Neural progenitor cell (in vitro differentiated cells): Measurements from ENCODE around the gene SPOCD1. TPM values are rescaled to one million over a fixed set of nuclear protein-coding genes. Genes with fewer than 3 reads are reported as not detected.

ENCODE experiments used
- DNase-seq: peaks from one replicate; pipeline ENCODE4 v3.0.0-alpha.2; 2016; ENCODE audit warnings: low spot score
- H2AFZ ChIP-seq: fragments of 200-600 bp; sonication (generic); replicated peaks from 2 replicates; pipeline ENCODE4 v1.6.1; 2016; ENCODE audit warnings: antibody characterized with exemption
- H3F3A ChIP-seq: fragments of 200-600 bp; sonication (generic); 2 replicates; pipeline ENCODE4 v1.6.1; 2016; ENCODE audit warnings: antibody characterized with exemption, low read depth
- H3K27ac ChIP-seq: fragments of 200-600 bp; sonication (generic); 2 replicates; pipeline ENCODE4 v1.5.1; 2016; ENCODE audit warnings: mild to moderate bottlenecking
- H3K27me3 ChIP-seq: fragments of 200-600 bp; sonication (generic); 2 replicates; pipeline ENCODE4 v1.6.1; 2016; ENCODE audit warnings: mild to moderate bottlenecking, moderate library complexity
- H3K36me3 ChIP-seq: fragments of 200-600 bp; sonication (generic); 2 replicates; pipeline ENCODE4 v1.5.1; 2016
- H3K4me1 ChIP-seq: fragments of 200-600 bp; sonication (generic); 2 replicates; pipeline ENCODE4 v1.6.1; 2016; ENCODE audit warnings: mixed run types
- H3K4me2 ChIP-seq: fragments of 200-600 bp; sonication (generic); 2 replicates; pipeline ENCODE4 v1.6.1; 2016
- H3K4me3 ChIP-seq: fragments of 200-600 bp; sonication (generic); 2 replicates; pipeline ENCODE4 v1.5.1; 2016
- H3K79me2 ChIP-seq: fragments of 200-600 bp; sonication (generic); 2 replicates; pipeline ENCODE4 v1.6.1; 2016; ENCODE audit warnings: low read depth
- H3K9ac ChIP-seq: fragments of 200-600 bp; sonication (generic); 2 replicates; pipeline ENCODE4 v1.6.1; 2016
- H3K9me3 ChIP-seq: fragments of 200-600 bp; sonication (generic); 2 replicates; pipeline ENCODE4 v1.5.1; 2016; ENCODE audit warnings: low read depth
- H4K20me1 ChIP-seq: fragments of 200-600 bp; sonication (generic); 2 replicates; pipeline ENCODE4 v1.6.1; 2016; ENCODE audit warnings: low read depth
- H3K27ac Mint-ChIP-seq: 3 replicates; pipeline ENCODE4 v1.8.0; 2021; ENCODE audit warnings: mixed read lengths
- H3K27me3 Mint-ChIP-seq: 2 replicates; pipeline ENCODE4 v1.8.0; 2022; ENCODE audit warnings: low read depth, mild to moderate bottlenecking, inconsistent platforms, moderate library complexity, mixed read lengths; ENCODE audit not compliant: insufficient read depth
- H3K36me3 Mint-ChIP-seq: 3 replicates; pipeline ENCODE4 v1.8.0; 2021; ENCODE audit warnings: mixed read lengths
- H3K4me1 Mint-ChIP-seq: 3 replicates; pipeline ENCODE4 v1.8.0; 2021; ENCODE audit warnings: mixed read lengths
- H3K4me3 Mint-ChIP-seq: 3 replicates; pipeline ENCODE4 v1.8.0; 2021; ENCODE audit warnings: mild to moderate bottlenecking, moderate library complexity, mixed read lengths
- H3K9me3 Mint-ChIP-seq: 3 replicates; pipeline ENCODE4 v1.8.0; 2020; ENCODE audit warnings: mixed read lengths
- CTCF ChIP-seq: fragments of 200-600 bp; sonication (generic); IDR thresholded peaks from 2 replicates; pipeline ENCODE4 v1.5.1; 2017; ENCODE audit warnings: antibody characterized with exemption, mild to moderate bottlenecking
- EZH2 ChIP-seq: fragments of 200-600 bp; sonication (generic); IDR thresholded peaks from 2 replicates; pipeline ENCODE4 v1.6.1; 2017; ENCODE audit warnings: antibody characterized with exemption, mild to moderate bottlenecking, moderate library complexity
- EZH2phosphoT487 ChIP-seq: fragments of 200-600 bp; sonication (generic); IDR thresholded peaks from 2 replicates; pipeline ENCODE4 v1.6.1; 2017; ENCODE audit warnings: antibody characterized with exemption
- total RNA-seq: library from RNA; depleted of rRNA; stranded (reverse); fragments of >200 nt; gene quantifications from 2 replicates; pipeline ENCODE4 v1.2.3, GENCODE V29; 2015; ENCODE audit warnings: low replicate concordance

The SPOCD1 gene
- total RNA-seq, 1 donor from 2014 or later: 1.4 TPM

- no peak for DNase-seq
Measured at GRCh38 chr1:31779687-31780086, 36.1 kb downstream of the SPOCD1 start.

GRCh38 chr1:31778763-31779488 is 36.9 kb downstream of the SPOCD1 start:
- Histone ChIP-seq H3K4me1 (peaks cover 29% of the 10 kb centered on the region), H4K20me1 (no peaks in the 10 kb centered on the region), H3K9ac (no peak overlapping the region), H3K79me2 (no peaks in the 10 kb centered on the region), H3K27ac (no peak overlapping the region), H3K36me3 (no peaks in the 10 kb centered on the region), H3F3A (peaks cover 18% of the 10 kb centered on the region), H3K4me3 (no peak overlapping the region), H2AFZ (no peak overlapping the region), H3K27me3 (peaks cover 28% of the 10 kb centered on the region), H3K4me2 (no peak overlapping the region), H3K9me3 (no peaks in the 10 kb centered on the region)
- H3K36me3 Mint-ChIP-seq: no peaks in the 10 kb centered on the region
- H3K4me3 Mint-ChIP-seq: no peak overlapping the region
- H3K9me3 Mint-ChIP-seq: no peaks in the 10 kb centered on the region
- peaks cover 39% of the 10 kb centered on the region for H3K4me1 Mint-ChIP-seq
- DNase-seq: no peak
- H3K27ac Mint-ChIP-seq: no peak overlapping the region
- peaks cover 23% of the 10 kb centered on the region for H3K27me3 Mint-ChIP-seq
- no peak for TF ChIP-seq CTCF
- no peak for TF ChIP-seq EZH2
- TF ChIP-seq EZH2phosphoT487: no peak

More at GRCh38 chr1:31779687-31780086, 36.1 kb downstream of the SPOCD1 start:
- no peak overlapping the region for H3K27ac ChIP-seq
- H3K79me2 ChIP-seq: no peaks in the 10 kb centered on the region
- no peak overlapping the region for H3K4me3 ChIP-seq
- no peak overlapping the region for H3K27ac Mint-ChIP-seq
- TF ChIP-seq EZH2: no peak
- no peak for TF ChIP-seq CTCF
- no peak for TF ChIP-seq EZH2phosphoT487
- peaks cover 29% of the 10 kb centered on the region for H3K4me1 ChIP-seq
- H3K27me3 ChIP-seq: peaks cover 21% of the 10 kb centered on the region
- no peaks in the 10 kb centered on the region for H3K9me3 Mint-ChIP-seq
- no peak overlapping the region for H3K9ac ChIP-seq
- H3K27me3 Mint-ChIP-seq: peaks cover 18% of the 10 kb centered on the region
- peaks cover 18% of the 10 kb centered on the region for H3F3A ChIP-seq
- no peaks in the 10 kb centered on the region for H3K9me3 ChIP-seq
- no peaks in the 10 kb centered on the region for H3K36me3 Mint-ChIP-seq
- no peak overlapping the region for H3K4me3 Mint-ChIP-seq
- no peaks in the 10 kb centered on the region for H4K20me1 ChIP-seq
- no peaks in the 10 kb centered on the region for H3K36me3 ChIP-seq
- H3K4me2 ChIP-seq: no peak overlapping the region
- H2AFZ ChIP-seq: no peak overlapping the region
- peaks cover 46% of the 10 kb centered on the region for H3K4me1 Mint-ChIP-seq

GRCh38 chr1:31776516-31776915 is 39.3 kb downstream of the SPOCD1 start:
- H3K36me3 Mint-ChIP-seq: no peaks in the 10 kb centered on the region
- H3K27me3 Mint-ChIP-seq: peaks cover 43% of the 10 kb centered on the region
- H3K4me3 ChIP-seq: no peak overlapping the region
- peak overlapping the region; percentile 50 for H2AFZ ChIP-seq
- no peaks in the 10 kb centered on the region for H3K9me3 ChIP-seq
- H3K4me3 Mint-ChIP-seq: peak overlapping the region; percentile 45
- H3K27me3 ChIP-seq: peaks cover 52% of the 10 kb centered on the region
- H3F3A ChIP-seq: peaks cover 3% of the 10 kb centered on the region
- no peaks in the 10 kb centered on the region for H3K36me3 ChIP-seq
- no peak for DNase-seq
- peaks cover 23% of the 10 kb centered on the region for H3K4me1 ChIP-seq
- no peak overlapping the region for H3K4me2 ChIP-seq
- peaks cover 35% of the 10 kb centered on the region for H3K4me1 Mint-ChIP-seq
- H3K27ac Mint-ChIP-seq: no peak overlapping the region
- no peak for TF ChIP-seq EZH2phosphoT487
- no peak for TF ChIP-seq EZH2
- TF ChIP-seq CTCF: no peak
- no peak overlapping the region for H3K27ac ChIP-seq
- H4K20me1 ChIP-seq: no peaks in the 10 kb centered on the region
- no peak overlapping the region for H3K9ac ChIP-seq
- H3K9me3 Mint-ChIP-seq: no peaks in the 10 kb centered on the region
- no peaks in the 10 kb centered on the region for H3K79me2 ChIP-seq
